HUES6 (cell line): ENCODE results near the gene ATRX.
"Not testable (repeated sequence)": the region's sequence is repeated elsewhere in the genome, so short reads cannot be mapped to it uniquely, and the experiment has no call there.

Source experiments
- H3K27ac ChIP-seq: 2 replicates; pipeline ENCODE4 v1.7.0; 2013; ENCODE audit warnings: low read depth, mild to moderate bottlenecking, low read length, inconsistent platforms
- H3K27me3 ChIP-seq: 2 replicates; pipeline ENCODE4 v1.6.1; 2013; ENCODE audit warnings: low read length; ENCODE audit not compliant: control insufficient read depth, insufficient read depth
- H3K36me3 ChIP-seq: 2 replicates; pipeline ENCODE4 v1.6.1; 2013; ENCODE audit warnings: low read length; ENCODE audit not compliant: control insufficient read depth, insufficient read depth
- H3K4me1 ChIP-seq: 2 replicates; pipeline ENCODE4 v1.6.1; 2013; ENCODE audit warnings: low read length; ENCODE audit not compliant: control insufficient read depth, insufficient read depth
- H3K4me3 ChIP-seq: 2 replicates; pipeline ENCODE4 v1.5.1; 2013; ENCODE audit warnings: low read depth, low read length
- H3K9ac ChIP-seq: one replicate; pipeline ENCODE4 v1.6.1; 2013; ENCODE audit warnings: mild to moderate bottlenecking, low read length
- H3K9me3 ChIP-seq: 2 replicates; pipeline ENCODE4 v1.6.1; 2013; ENCODE audit warnings: low read depth, low read length; ENCODE audit not compliant: control insufficient read depth, insufficient read depth

ATRX gene

DNA sequence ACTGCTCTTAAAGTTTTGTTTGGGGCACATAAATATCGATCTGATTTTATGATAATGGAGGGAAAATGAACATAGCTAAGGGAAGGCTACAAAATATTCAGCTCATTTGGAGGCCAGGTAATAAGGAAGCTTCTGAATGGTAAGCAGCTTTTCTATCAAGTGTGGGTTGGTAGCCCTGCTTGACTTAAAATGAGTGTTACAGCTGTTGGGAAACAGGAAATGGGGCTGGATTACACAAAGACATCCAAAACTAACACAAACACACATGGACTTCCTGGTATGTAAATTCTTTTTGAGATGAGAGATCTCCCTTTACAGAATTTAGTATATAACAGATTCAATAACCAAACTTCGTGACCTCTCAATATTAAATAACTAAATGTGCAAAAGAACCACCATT lies 280.8 kb downstream of the ATRX start:
- Histone ChIP-seq H3K4me3 (no peak overlapping the region), H3K36me3 (peaks cover 6% of the 10 kb centered on the region), H3K4me1 (peaks cover 8% of the 10 kb centered on the region), H3K9me3 (no peaks in the 10 kb centered on the region; the same call in 1 of the 2 replicates), H3K27me3 (no peaks in the 10 kb centered on the region), H3K27ac (no peak overlapping the region), H3K9ac (no peak overlapping the region)

DNA sequence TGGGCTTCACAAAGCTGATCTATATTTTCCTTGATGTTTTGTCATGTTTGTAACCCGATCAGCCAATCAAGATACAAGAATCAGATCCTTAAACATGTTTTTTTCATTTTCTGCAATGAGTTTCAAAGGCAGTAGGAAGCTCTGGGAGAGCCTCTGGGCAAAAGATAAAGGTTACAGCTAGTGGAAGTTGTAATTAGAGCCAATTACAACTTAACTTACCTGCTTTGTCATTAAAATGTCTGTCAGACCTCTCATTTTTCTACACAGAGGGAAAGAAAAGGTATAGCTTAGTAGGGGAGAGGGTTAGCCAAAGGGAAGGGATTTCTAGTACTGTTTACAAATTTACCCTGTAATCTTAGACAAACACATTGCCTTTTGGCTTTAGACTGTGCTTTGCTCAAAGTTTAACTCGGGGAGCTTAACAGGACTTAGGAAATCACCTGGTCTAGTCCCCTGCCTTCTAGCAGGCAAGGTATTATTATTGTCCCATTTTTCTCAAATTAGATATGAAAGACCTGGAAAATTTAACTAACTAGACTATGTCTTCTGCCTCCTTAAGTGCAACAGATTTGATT lies 283.0 kb downstream of the ATRX start:
- no peak overlapping the region for H3K9ac ChIP-seq
- peaks cover 8% of the 10 kb centered on the region for H3K4me1 ChIP-seq
- no peaks in the 10 kb centered on the region for H3K36me3 ChIP-seq
- H3K27ac ChIP-seq: no peak overlapping the region
- no peaks in the 10 kb centered on the region; the same call in 1 of the 2 replicates for H3K9me3 ChIP-seq
- no peak overlapping the region; the same call in 1 of the 2 replicates for H3K4me3 ChIP-seq
- no peaks in the 10 kb centered on the region for H3K27me3 ChIP-seq

DNA sequence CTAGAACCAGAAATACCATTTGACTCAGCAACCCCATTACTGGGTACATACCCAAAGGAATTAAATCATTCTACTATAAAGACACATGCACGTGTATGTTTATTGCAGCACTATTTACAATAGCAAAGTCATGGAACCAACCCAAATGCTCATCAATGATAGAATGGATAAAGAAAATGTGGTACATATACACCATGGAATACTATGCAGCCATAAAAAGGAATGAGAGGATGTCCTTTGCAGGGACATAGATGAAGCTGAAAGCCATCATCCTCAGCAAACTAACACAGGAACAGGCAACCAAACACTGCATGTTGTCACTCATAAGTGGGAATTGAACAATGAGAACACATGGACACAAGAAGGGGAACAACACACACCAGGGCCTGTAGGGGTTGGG lies 285.9 kb downstream of the ATRX start:
- not testable (repeated sequence) for H3K9ac ChIP-seq, H3K36me3 ChIP-seq, H3K4me3 ChIP-seq, H3K9me3 ChIP-seq, H3K27ac ChIP-seq, H3K4me1 ChIP-seq, H3K27me3 ChIP-seq

DNA sequence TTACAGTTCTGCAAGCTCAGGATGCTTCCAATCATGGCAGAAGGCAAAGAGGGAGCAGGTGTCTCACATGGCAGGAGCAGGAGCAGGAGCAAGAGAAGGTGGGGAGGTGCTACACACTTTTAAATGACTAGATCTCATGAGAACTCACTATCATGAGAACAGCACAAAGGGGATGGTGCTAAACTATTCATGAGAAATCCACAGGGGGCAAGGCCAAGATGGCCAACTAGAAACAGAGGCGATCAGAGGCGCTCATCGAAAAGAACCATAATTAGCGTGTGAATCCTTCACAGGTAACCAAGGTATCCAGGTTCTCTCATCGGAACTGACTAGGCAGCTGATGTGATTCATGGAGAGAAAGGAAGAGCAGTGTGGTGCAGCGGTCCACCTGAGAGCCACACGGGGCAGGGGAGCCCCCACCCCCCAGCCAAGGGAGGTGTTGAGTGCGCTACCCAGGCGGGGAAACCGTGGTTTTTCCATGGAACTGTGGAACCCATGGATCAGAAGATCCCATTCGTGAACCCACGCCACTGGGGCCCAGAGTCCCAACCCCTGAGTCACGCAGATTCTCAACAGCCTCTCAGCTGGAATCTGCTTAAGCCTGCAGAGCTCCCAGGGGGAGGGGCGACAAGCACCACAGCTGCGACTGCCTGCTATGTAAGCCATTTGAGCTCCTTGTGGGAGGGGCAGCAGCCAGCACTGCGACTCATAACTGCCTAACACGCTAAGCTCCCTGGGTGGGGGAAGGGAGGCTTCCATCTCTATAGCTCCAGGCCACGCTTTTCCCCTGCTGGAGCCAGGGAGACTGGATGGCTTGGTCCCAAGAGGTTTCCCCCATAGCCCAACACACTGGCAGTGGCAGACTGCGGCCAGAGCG lies 292.1 kb downstream of the ATRX start:
- Histone ChIP-seq H3K27ac (peak overlapping the region; percentile 80; the same call in 1 of the 2 replicates), H3K4me1 (peaks cover 20% of the 10 kb centered on the region), H3K27me3 (no peaks in the 10 kb centered on the region), H3K36me3 (no peaks in the 10 kb centered on the region), H3K9ac (peak overlapping the region; percentile 87), H3K9me3 (peaks cover 13% of the 10 kb centered on the region), H3K4me3 (peak overlapping the region; percentile 54)

GRCh38 chrX:77484045-77484444 lies 302.0 kb downstream of the ATRX start:
- Histone ChIP-seq H3K9ac (no peak overlapping the region), H3K4me3 (no peak overlapping the region), H3K27me3 (no peaks in the 10 kb centered on the region), H3K27ac (no peak overlapping the region), H3K4me1 (no peaks in the 10 kb centered on the region), H3K36me3 (no peaks in the 10 kb centered on the region), H3K9me3 (peaks cover 41% of the 10 kb centered on the region)

GRCh38 chrX:77455437-77455836 lies 330.6 kb downstream of the ATRX start:
- peaks cover 4% of the 10 kb centered on the region; the same call in 1 of the 2 replicates for H3K4me1 ChIP-seq
- no peak overlapping the region for H3K9ac ChIP-seq
- no peaks in the 10 kb centered on the region; the same call in 1 of the 2 replicates for H3K36me3 ChIP-seq
- peaks cover 7% of the 10 kb centered on the region; the same call in 1 of the 2 replicates for H3K9me3 ChIP-seq
- H3K27me3 ChIP-seq: no peaks in the 10 kb centered on the region
- no peak overlapping the region for H3K4me3 ChIP-seq
- no peak overlapping the region for H3K27ac ChIP-seq
